Suppressor macrophage treated with lipopolysaccharide for 4 hours (primary cell): ENCODE results near the gene SLC44A2.
A peak's percentile ranks its signal among the peaks of the same experiment; 100 is the strongest.

Source experiments
- DNase-seq: peaks from one replicate; pipeline ENCODE4 v3.0.0-alpha.2; 2020

Gene SLC44A2

DNA sequence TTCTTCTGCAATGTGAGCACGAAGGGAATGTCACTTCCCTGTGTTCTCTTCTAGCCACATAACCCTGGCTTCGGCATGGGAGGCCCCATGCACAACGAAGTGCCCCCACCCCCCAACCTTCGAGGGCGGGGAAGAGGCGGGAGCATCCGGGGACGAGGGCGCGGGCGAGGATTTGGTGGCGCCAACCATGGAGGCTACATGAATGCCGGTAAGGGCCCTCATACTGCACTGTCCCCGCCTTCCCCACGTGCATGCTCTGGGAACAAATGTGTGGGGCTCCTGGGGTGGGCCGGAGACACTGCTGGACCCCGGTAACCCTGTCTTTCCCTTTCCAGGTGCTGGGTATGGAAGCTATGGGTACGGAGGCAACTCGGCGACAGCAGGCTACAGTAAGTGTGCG lies 58.2 kb downstream of the SLC44A2 start:
- no peak for DNase-seq

DNA sequence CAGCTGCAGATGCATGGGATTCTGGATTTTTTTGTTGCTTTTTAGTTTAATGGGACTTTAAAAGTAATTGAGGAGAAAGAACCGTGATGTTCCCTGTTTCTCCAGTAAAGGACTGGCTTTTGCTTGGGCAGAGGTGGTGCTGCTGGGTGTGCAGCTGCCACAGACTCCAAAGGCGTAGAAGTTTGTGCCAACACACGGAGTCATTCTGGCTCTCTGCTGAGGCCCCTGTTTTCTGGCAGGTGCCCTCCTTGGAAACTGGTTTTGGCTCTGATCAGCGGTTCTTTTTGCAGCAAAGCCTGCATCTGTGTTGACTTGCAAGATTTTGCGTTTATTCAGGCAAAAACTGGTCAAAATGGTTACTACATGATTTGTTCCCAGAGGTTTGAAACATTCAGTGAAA lies 59.9 kb downstream of the SLC44A2 start:
- DNase-seq = no peak

DNA sequence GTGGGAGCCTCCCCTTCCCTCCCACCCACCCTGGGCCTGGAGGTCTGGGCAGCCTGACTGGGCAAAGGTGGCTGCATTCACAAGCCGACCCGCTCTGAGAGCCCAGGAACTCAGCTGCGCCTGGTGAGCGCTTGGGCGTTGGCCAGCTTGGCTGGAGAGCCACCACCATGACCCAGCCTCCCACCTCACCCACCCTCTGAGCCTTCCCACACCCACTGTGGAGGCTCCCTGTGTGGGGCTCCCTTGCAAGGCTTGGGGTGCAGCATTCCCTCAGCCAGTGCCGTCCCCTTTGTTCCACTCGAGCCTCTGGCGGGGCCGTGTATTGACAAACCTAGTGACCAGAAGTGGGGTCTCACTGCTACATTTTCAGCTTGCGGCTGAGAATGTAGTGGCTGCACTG lies 60.8 kb downstream of the SLC44A2 start:
- DNase-seq = no peak

DNA sequence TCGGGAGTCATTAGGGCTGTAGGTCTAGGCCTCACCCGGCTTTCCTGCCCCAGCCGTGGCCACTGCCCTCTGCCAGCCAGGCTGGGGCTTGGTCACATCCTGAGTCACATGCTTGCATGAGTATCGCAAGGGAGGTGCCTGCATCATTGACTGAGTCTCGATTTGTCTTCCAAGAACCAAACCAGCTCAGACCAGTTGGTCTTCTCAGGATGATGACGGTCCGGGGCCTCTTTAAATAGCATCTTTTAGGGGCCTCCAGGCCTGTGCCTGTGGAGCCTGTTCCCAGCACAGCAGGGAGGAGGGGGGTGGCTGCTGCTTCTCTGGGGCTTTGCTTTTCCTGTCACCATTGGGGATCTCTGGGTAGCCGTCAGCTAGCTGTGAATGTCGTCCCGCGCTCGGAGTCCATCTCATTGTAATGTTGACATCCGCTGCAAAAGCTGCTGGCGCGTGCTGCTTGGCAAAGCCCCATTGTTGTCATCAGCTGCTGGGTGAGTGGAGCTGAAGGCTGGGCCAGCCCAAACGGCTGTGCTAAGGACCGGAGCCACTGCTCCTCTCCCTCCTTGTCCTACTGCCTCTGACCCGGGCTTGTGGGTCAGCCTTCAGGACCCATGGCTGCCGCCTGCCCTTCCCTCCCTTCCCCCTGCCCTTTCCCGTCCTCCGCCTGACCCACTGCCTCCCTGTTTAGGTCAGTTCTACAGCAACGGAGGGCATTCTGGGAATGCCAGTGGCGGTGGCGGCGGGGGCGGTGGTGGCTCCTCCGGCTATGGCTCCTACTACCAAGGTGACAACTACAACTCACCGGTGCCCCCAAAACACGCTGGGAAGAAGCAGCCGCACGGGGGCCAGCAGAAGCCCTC lies 61.5 kb downstream of the SLC44A2 start:
- DNase-seq = no peak

DNA sequence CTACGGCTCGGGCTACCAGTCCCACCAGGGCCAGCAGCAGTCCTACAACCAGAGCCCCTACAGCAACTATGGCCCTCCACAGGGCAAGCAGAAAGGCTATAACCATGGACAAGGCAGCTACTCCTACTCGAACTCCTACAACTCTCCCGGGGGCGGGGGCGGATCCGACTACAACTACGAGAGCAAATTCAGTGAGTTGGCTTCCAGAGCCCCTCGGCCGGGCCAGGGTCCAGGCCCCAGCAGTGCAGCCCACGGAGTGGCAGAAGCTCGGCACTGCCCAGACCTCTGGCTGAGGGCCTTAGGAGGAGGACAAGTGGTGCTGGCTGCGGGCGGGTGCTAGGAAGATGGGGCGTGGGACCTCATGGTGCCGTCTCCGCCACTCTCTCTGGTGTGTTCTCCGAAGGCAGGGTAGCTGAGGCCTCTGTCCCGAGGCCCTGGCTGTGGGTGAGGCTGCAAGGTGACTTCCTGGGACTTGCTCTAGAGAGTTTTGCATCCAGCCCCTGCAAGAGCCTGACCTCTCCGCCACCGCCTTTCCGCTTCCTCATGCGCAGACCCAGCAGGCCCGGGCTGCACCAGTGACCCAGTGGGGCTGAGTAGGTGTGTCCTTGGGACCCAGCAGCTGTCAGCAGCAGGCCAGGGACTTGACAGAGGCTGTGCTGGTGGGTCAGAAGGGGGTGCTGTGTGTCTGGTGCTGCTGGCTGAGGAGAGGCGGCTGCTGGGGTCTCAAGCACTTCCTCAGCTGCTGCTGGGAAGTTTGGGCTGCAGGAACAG lies 62.4 kb downstream of the SLC44A2 start:
- DNase-seq = no peak

DNA sequence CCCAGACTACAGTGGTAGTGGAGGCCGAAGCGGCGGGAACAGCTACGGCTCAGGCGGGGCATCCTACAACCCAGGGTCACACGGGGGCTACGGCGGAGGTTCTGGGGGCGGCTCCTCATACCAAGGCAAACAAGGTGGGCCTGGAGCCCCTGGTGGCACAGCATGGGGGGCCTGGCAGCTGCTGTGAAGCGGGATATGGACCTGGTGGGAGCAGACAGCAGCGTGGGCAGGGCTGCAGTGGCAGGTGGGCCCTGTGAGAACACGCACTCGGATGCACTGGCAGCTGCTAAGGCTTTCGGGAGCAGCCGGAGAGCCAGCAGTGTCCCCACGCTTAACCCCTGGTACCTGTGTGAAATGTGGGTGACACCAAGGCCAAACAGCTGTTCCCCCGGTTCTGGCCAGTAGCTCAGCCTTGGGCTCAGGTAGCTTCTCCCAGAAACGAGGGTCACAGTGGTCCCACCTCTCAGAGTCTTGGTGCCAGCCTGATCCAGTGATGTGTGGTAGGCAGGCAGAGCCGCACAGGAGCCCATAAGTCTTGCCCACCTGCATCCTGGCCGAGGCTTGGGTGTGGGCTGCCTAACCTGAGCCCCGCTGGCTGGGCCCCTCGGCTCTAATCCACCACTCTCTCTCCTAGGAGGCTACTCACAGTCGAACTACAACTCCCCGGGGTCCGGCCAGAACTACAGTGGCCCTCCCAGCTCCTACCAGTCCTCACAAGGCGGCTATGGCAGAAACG lies 63.4 kb downstream of the SLC44A2 start:
- DNase-seq = no peak

DNA sequence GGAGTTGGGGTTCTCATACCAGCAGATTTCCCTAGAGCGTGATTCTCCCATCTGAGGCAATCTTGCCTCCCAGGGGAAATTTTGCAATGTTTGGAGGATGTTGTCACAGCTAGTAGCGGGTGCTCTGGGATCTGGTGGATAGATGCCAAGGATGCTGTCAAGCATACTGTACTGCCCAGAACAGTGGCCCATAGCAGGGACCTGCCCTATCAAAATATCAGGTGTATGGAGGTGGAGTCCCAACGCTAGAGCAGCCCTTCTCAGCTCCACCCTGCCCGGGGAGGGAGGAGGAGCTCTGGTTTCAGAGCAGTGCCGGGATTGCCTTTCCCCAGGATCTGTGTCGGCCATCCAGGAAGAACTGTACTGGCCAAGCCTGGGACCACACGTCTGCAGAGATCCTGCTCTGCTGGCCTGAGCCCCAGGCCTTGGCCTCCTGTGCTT lies 65.0 kb downstream of the SLC44A2 start:
- DNase-seq = peak; percentile 6

DNA sequence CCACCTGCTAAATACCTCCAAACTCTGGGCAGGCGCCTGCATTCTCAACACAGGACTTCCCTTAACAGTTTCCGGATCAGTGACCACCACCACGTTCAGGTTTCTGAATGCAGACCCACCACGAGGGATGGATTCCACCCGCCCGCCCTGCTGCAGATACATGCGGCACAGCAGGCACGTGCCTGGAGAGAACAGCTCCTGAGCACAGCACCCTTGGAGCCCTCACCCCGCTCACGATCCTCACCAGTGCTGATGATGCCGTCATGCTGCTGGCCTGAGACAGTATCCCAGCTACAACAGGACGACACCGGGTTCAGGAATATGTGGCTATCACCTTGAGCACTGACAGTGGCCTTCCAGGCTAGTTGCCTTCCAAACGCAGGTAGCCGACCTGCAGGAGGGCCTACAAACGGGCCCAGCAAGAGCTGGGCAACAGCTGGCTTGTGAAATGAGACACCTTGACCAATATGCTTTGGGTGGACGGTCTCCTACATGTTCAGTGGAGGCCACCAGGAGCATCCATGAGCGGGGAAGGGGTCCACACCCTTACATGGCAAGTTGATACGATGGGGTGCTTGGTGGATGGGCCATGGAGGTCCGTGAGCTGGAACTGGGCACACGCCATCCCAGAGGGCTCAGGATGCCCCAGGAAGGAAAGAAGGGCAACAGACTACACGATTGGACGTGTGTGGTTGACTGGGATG lies 66.0 kb downstream of the SLC44A2 start:
- DNase-seq = no peak

DNA sequence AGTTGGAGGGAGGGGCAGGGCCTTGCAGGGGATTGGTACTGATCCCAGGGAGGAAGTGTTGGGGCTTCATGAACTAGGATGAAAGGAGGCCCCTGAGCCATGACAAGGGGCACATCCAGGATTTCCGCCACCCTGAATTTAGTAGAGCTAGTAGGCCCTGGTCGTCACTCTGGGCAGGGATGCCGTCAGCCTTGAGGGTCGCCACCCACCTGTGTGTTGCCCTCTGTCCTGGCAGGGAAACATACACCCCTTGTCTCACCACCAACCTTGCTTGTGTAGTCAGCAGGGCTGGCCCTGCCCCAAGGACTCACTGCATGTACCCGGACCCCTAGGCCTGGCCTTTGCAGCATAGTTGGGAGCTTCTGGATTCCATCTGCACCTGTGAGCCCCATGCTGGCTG lies 66.5 kb downstream of the SLC44A2 start:
- no peak for DNase-seq

DNA sequence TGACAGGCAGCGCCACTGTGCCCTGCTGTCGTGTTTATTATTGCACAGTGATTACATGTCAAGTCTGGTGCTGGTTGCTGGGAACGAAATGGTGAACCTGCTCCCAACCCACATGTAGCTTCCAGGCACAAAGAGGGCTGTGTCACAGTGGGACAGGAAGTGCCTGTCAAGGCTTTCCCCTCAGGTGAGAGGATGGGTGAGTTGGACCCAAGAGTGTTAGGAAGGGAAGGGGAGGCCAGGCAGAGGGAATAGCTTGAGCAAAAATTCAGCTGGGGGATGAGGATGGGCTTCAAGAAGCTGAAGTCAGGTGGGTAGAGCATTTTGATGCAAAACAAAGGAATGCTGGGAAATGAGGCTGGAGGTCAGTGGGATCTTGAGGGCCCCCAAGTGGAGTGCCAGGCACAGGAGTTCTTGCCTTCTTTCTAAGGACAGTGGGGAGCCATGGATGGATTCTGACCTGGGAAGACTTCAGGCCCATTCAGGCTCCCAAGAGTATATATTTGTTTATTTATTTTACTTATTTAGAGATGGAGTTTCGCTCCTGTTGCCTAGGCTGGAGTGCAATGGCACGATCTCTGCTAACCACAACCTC lies 67.4 kb downstream of the SLC44A2 start:
- no peak for DNase-seq
